Endothelial cell of umbilical vein (primary cell): ENCODE data around the gene ANKMY1.

Source experiments
- CTCF ChIP-seq, 2 donors: IDR thresholded peaks; 1 replicate in 1 of 2; 2 replicates in 1 of 2; pipeline ENCODE4 v1.5.1; 2011; ENCODE audit warnings: low read length in 2 of 2, mild to moderate bottlenecking in 2 of 2, moderate library complexity in 2 of 2, control low read depth in 1 of 2, inconsistent platforms in 1 of 2, low read depth in 1 of 2; ENCODE audit not compliant: insufficient read depth in 1 of 2; ENCODE audit errors: extremely low read depth in 1 of 2
- EZH2 ChIP-seq: IDR thresholded peaks from 2 replicates; pipeline ENCODE4 v1.6.1; 2012; ENCODE audit warnings: borderline replicate concordance, low read depth, mild to moderate bottlenecking, moderate library complexity, low read length, inconsistent platforms; ENCODE audit not compliant: severe bottlenecking
- FOS ChIP-seq: IDR thresholded peaks from 2 replicates; pipeline ENCODE4 v1.6.1; 2011; ENCODE audit warnings: mild to moderate bottlenecking, low read length, moderate library complexity, borderline replicate concordance; ENCODE audit not compliant: insufficient read depth
- GATA2 ChIP-seq: IDR thresholded peaks from 2 replicates; pipeline ENCODE4 v1.7.0; 2011; ENCODE audit warnings: low read depth, mild to moderate bottlenecking, moderate library complexity, mixed read lengths, low read length; ENCODE audit not compliant: insufficient read length, insufficient read depth
- MAX ChIP-seq: IDR thresholded peaks from 2 replicates; pipeline ENCODE4 v1.6.1; 2011; ENCODE audit not compliant: insufficient read depth, insufficient read length
- POLR2A ChIP-seq: IDR thresholded peaks from 2 replicates; pipeline ENCODE4 v1.6.1; 2012; ENCODE audit warnings: low read depth, mild to moderate bottlenecking, control low read depth, low read length
- POLR2AphosphoS5 ChIP-seq: IDR thresholded peaks from 2 replicates; pipeline ENCODE4 v1.6.1; 2012; ENCODE audit warnings: low read depth, mild to moderate bottlenecking, control low read depth, low read length, moderate library complexity; ENCODE audit not compliant: insufficient read depth

- TF ChIP-seq GATA2 (no peak), POLR2A (no peak), EZH2 (no peak), CTCF (IDR thresholded peaks at IDR 0.05; ENCODE audit: extremely low read depth in 1 of 2, insufficient read depth in 1 of 2, low read depth in 1 of 2, low read length in 2 of 2) (no peak), FOS (no peak), POLR2AphosphoS5 (no peak), MAX (no peak)
Measured at GRCh38 chr2:240466579-240467148, 91.1 kb downstream of the ANKMY1 start.
